ENCODE results near the gene EFCAB6. TPM values are rescaled to one million over a fixed set of nuclear protein-coding genes. Genes with fewer than 3 reads are reported as not detected.

EFCAB6 gene
- total and polyA plus RNA-seq, 2 of the 13 experiments (the other 11 are each of a cell fraction or from before 2014, with no cell fraction given): not detected

DNA sequence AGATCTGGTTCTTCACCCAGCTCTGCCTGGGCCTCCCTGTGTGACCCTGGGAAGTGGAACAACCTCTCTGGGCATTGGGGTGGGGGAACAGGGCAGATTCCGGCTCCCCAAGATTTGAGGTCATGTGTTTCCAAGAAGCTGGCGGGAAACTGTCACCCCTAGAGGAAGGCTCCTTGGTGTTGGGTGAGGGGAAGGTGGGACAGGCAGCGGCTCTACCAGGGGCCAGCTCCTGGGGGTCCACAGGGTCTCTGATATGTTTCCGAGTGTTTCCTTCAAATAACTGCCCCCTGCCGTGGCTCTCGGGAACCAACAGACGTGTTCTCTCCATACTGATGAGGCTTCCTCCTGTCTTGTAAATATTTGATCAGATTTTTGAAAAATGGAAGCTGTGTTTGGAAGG, 321.8 kb downstream of the EFCAB6 start:
- no TSS peak for BruUV-seq (replicated peaks)

More for the DNA sequence above, 321.8 kb downstream of the EFCAB6 start:
- Histone ChIP-seq H3K9ac (ENCODE audit: insufficient read depth, low read depth, low read length) (no peak overlapping the region), H2AFZ (ENCODE audit: low read length) (no peak overlapping the region), H3K79me2 (ENCODE audit: insufficient read depth, low read length) (no peaks in the 10 kb centered on the region), H3K4me2 (ENCODE audit: low read depth, low read length) (no peak overlapping the region), H3K4me1 (ENCODE audit: insufficient read depth, low read length) (no peaks in the 10 kb centered on the region), H3K36me3 (replicated peaks in 1 of 2; ENCODE audit: control insufficient read depth in 1 of 2, insufficient read depth in 2 of 2, low read length in 2 of 2) (no peaks in the 10 kb centered on the region), H3K4me3 (replicated peaks in 1 of 3; ENCODE audit: insufficient read depth in 1 of 3, low read depth in 2 of 3, low read length in 3 of 3) (no peak overlapping the region), H3K27ac (ENCODE audit: extremely low read length, insufficient read depth, low read length) (no peak overlapping the region), H3K27me3 (ENCODE audit: control insufficient read depth in 1 of 2, insufficient read depth in 2 of 2, low read length in 2 of 2) (peaks cover 1 to 6% of the 10 kb centered on the region in 2 experiments; a peak in 2 of 5 replicates), H4K20me1 (ENCODE audit: insufficient read depth, low read length) (no peaks in the 10 kb centered on the region), H3K9me3 (ENCODE audit: low read length) (no peaks in the 10 kb centered on the region)
- in situ Hi-C loops (cut with HindIII; ENCODE audit: extremely low pct_ligation_motif_present, low pct_unique_long_range_greater_than_20kb): no loop called here
- ChIA-PET POLR2A (no interaction called here), CTCF (ENCODE audit: low intra/inter-chr PET ratio, low total read pairs) (no interaction called here)
- WGBS (ENCODE audit: low lambda C conversion rate): 17% methylated on average over 6 of the region's 7 CpGs
- DNase-seq (ENCODE audit: low spot score) (no peak), ATAC-seq (no peak), FAIRE-seq (no peak)
- TF ChIP-seq HES4 (CRISPR knock-in tag; IDR thresholded peaks at IDR 0.05; ENCODE audit: borderline replicate concordance) (no peak), ZNF143 (CRISPR knock-in tag; IDR thresholded peaks at IDR 0.05) (no peak), CEBPG (CRISPR knock-in tag; IDR thresholded peaks at IDR 0.05) (no peak), ZNF317 (CRISPR knock-in tag; IDR thresholded peaks at IDR 0.05) (no peak), ZNF570 (CRISPR knock-in tag; IDR thresholded peaks at IDR 0.05; ENCODE audit: borderline replicate concordance) (no peak), RFX1 (IDR thresholded peaks at IDR 0.05) (no peak), SYNCRIP (IDR thresholded peaks at IDR 0.05; ENCODE audit: insufficient read depth, low read depth, low read length) (no peak), ZNF598 (CRISPR knock-in tag; IDR thresholded peaks at IDR 0.05; ENCODE audit: borderline replicate concordance) (no peak), BRD4 (CRISPR knock-in tag; IDR thresholded peaks at IDR 0.05) (no peak)
- TF ChIP-seq, protein P1, sequence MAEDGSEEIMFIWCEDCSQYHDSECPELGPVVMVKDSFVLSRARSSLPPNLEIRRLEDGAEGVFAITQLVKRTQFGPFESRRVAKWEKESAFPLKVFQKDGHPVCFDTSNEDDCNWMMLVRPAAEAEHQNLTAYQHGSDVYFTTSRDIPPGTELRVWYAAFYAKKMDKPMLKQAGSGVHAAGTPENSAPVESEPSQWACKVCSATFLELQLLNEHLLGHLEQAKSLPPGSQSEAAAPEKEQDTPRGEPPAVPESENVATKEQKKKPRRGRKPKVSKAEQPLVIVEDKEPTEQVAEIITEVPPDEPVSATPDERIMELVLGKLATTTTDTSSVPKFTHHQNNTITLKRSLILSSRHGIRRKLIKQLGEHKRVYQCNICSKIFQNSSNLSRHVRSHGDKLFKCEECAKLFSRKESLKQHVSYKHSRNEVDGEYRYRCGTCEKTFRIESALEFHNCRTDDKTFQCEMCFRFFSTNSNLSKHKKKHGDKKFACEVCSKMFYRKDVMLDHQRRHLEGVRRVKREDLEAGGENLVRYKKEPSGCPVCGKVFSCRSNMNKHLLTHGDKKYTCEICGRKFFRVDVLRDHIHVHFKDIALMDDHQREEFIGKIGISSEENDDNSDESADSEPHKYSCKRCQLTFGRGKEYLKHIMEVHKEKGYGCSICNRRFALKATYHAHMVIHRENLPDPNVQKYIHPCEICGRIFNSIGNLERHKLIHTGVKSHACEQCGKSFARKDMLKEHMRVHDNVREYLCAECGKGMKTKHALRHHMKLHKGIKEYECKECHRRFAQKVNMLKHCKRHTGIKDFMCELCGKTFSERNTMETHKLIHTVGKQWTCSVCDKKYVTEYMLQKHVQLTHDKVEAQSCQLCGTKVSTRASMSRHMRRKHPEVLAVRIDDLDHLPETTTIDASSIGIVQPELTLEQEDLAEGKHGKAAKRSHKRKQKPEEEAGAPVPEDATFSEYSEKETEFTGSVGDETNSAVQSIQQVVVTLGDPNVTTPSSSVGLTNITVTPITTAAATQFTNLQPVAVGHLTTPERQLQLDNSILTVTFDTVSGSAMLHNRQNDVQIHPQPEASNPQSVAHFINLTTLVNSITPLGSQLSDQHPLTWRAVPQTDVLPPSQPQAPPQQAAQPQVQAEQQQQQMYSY (CRISPR knock-in tag; IDR thresholded peaks at IDR 0.05): no peak
- TF ChIP-seq, protein P2, sequence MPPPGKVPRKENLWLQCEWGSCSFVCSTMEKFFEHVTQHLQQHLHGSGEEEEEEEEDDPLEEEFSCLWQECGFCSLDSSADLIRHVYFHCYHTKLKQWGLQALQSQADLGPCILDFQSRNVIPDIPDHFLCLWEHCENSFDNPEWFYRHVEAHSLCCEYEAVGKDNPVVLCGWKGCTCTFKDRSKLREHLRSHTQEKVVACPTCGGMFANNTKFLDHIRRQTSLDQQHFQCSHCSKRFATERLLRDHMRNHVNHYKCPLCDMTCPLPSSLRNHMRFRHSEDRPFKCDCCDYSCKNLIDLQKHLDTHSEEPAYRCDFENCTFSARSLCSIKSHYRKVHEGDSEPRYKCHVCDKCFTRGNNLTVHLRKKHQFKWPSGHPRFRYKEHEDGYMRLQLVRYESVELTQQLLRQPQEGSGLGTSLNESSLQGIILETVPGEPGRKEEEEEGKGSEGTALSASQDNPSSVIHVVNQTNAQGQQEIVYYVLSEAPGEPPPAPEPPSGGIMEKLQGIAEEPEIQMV (CRISPR knock-in tag; IDR thresholded peaks at IDR 0.05; ENCODE audit: low read depth): no peak
- TF ChIP-seq, protein P3, sequence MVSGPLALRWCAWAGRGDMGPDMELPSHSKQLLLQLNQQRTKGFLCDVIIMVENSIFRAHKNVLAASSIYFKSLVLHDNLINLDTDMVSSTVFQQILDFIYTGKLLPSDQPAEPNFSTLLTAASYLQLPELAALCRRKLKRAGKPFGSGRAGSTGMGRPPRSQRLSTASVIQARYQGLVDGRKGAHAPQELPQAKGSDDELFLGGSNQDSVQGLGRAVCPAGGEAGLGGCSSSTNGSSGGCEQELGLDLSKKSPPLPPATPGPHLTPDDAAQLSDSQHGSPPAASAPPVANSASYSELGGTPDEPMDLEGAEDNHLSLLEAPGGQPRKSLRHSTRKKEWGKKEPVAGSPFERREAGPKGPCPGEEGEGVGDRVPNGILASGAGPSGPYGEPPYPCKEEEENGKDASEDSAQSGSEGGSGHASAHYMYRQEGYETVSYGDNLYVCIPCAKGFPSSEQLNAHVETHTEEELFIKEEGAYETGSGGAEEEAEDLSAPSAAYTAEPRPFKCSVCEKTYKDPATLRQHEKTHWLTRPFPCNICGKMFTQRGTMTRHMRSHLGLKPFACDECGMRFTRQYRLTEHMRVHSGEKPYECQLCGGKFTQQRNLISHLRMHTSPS (CRISPR knock-in tag; IDR thresholded peaks at IDR 0.05; ENCODE audit: low read depth): no peak
- intact Hi-C loops (cut with micrococcal nuclease; ENCODE audit: unreplicated experiment): no loop called here

All from HepG2 (cell line).